Islet of Langerhans (tissue), 1 donor: ENCODE results near the gene ANKRD22.
"Not testable (repeated sequence)": the region's sequence is repeated elsewhere in the genome, so short reads cannot be mapped to it uniquely, and the experiment has no call there.

Experiments used
- FAIRE-seq: peaks from one replicate; lab custom pipeline; 2011; peaks lifted over from hg19 to GRCh38; lab: Jason Lieb, UNC

The ANKRD22 gene

DNA sequence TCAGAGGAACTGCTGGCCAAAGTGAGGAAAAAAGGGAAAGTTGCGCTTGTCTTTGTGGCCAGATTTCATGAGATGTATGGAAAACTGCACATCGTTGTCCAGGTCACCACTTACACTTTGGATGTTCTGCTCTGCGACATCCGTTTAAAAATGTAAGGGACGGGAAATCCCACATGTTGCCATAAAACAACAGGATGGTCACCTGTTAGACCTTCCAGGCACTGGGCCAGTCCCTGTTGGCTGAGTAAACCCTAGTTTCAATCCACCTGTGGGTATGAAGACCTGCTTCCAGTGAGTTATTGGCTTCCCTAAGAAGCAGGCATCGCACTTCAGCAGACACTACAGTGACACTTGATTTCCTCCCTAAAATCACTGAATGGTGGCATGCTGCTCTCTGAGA is 25.7 kb upstream of the ANKRD22 start:
- no peak for FAIRE-seq

DNA sequence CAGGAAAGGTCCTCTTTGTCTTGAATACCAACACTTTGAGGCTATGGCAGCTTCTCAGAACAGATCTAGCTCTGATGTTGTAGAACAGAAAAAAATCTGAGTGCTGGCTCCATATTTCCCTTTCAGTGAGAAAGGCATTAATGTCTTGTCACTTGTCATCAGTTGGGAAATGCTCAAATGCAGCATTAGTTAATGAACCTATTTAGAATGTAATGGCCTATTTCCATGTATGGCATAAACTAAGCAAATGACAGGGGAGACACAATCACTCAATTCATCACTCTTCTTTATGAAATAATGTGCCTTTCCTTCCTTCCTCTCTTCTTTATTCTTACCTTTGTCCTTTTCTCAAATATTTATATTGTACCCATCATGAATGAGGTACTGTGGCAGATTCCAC is 23.4 kb upstream of the ANKRD22 start:
- no peak for FAIRE-seq

DNA sequence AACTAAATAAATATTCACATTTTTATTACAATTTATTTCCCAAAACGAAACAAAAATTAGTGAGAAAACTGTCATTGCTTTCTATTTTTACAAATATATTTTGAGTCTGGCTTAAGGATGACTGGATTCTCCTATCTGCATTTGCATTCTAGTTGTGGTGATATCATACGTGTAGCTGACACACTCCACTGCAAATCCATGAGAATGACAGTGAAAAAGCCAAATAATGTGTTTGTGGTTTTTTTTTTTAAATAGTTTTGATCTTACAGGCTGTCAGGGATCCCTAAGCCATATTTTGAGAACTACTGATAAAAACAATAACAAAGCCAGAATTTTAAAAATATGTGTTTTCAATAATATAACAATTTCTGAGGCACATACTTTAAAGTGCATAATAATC is 22.6 kb upstream of the ANKRD22 start:
- no peak for FAIRE-seq

DNA sequence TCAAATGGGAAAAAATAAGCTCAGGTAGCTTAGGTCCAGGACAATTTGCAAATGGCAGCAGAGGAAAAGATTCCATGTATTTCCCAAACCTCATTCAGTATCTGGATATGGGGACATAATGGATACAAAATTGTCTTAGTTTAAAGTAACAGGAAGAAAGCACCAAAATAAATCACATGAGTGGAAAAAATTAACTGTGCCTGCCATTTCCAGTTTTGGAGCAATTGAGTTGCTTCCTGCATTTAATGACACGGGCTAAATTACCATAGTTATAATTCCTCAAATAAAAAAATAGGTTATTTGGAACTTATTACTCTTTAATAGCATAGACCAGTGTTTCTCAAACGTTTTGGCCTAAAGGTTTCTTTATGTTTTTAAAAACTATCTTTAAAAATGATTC is 22.1 kb upstream of the ANKRD22 start:
- FAIRE-seq: no peak

GRCh38 chr10:88870089-88870488 is 18.4 kb upstream of the ANKRD22 start:
- no peak for FAIRE-seq

DNA sequence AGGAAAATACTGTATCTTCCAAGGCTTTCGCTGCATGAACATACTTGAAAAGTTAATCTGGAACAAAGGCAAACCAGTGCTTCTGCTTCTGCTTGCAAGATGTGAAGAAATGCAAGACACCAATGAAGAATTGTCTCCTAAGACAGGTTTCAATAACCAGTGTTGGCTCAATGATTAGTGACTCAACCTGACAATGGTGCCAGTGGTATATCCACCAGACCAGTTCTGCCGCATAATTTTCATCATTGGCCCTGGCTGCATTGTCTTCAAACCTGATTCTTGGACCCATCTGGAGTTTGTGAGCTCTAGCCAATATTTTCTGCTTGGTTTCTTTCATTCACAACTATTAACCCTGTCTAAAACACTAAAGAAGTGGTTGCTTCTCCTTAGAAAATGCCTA is 14.8 kb upstream of the ANKRD22 start:
- FAIRE-seq: no peak

DNA sequence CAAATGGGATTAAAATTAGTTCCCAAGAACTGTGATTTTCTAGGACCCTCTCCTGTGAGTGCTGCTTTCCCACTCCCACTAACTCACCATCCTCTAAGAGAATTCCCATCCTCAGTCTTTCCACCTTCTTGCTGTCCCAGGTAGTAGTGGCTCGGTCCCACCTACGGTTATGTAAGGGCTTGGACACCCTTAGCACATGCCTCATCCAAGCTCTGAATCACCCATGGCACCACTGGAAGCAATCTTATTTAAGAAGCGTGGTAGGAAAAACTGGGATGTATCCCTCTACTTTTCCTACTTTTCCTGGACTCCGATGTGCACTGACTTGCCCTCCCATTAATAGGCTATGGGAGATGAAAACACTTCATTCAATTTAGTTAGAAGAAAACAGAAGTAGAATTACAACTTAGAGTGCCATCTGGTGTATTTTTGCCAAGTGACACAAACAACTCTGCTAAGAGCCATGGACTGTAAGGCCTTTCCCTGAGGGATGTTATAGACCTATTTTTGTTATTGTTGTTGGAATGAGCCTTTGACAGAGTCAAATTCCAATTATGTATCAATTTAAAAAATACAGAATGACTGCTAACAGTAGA is 13.7 kb upstream of the ANKRD22 start:
- FAIRE-seq: no peak

DNA sequence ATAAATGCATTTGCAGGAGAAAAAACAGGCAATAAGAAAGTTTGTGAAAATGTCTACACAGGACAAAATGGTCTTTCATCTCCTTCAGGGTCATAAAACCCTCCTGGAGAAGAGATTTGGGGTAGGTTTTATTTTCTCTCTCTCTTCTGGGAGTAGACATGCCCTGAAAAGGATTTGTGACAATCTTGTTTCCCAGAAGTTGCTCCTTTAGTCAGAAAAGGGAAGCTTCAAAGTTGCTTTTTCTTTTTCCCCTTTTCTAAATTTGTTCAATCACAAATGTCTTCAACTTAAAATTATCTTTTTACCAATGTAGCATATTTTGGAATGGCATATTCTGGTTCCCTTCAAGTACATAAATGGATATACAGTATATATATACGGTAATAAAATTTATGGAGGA is 9.4 kb upstream of the ANKRD22 start:
- no peak for FAIRE-seq

- no peak for FAIRE-seq
Measured at GRCh38 chr10:88858491-88858890, 6.8 kb upstream of the ANKRD22 start.

GRCh38 chr10:88857831-88858230 is 6.2 kb upstream of the ANKRD22 start:
- FAIRE-seq: no peak

DNA sequence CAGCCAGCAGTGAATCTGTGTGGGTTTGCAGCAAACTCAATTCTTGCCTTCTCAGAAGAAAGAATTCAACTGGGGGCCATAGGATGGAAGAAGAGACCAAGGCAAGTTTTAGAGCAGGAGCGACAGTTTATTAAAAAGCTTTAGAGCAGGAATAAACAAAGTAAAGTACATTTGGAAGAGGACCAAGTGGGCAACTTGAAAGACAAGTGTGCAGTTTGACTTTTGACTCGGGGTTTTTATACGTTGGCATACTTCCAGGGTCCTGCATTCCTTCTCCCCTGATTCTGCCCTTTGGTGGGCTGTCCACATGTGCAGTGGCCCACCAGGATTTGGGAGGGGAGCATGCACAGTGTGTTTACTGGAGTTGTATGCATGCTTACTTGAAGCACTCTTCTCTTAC is 3.0 kb upstream of the ANKRD22 start:
- FAIRE-seq: no peak

DNA sequence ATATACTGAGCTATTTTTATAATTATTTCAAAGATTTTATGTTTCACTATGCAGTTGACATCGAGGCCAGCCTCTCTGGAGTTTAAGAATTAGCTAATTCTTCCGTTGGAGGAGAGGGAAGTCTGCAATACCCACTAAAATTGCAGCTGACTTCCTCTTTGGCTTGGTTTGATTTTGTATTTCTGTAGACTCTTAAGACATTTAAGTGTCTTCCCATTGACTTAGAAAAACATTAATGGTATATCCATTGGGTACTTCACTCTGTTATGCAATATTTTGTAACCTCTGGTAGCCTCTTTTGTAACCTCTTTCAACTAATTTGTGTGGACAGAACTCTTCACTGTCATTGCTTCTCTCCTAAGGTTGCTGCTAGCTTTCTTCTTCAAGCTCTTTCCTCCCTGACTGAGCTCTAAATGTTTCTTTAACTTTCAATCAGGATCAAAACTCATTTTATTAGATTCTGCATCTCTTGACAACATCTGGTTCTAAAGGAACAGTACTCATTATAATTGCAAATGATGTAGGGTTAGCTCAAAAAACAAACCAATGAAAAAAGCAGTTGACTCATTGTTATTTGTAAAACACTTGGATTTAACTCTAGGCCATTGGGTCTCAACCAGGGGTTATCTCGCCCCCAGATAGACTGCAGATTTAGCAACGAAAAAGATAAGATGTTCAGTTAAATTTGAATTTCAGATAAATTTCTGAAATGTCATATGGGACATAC is 1.7 kb upstream of the ANKRD22 start:
- no peak for FAIRE-seq

DNA sequence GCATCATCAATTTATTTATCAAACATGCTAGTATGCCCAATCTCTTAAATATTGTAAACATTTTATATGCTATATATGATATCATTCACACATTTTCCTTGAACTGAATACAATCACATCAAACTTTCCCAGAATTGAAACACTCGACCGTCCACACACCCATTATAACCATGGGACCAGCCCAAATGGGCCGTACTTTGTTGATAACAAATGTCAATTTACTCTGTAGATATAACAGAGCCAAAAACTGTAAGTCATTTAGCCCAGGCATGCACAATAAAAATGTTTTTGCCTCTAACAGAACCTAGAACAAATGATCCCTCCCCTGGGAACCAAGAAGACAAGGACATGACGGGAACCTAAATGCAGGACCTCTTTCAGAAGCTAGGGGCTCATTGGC is 683 bp upstream of the ANKRD22 start:
- FAIRE-seq: no peak

DNA sequence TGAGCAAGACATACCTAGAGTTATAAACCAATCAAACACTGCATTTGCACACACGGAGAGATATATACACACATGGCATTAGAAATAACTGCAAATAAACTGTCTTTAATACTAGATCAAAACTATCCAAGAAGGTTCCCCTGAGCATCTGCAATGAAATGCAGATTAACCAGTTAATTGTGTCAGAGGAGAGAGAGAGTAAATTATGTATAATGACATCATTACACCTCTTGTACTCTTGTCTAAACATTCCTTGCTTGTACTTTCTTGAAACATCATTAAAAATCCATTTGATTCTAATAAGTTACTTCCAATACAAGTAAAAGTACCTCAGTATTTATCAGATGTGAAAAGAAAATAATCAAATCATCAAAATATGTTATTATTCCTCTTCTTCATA is 932 bp downstream of the ANKRD22 start:
- FAIRE-seq: no peak

DNA sequence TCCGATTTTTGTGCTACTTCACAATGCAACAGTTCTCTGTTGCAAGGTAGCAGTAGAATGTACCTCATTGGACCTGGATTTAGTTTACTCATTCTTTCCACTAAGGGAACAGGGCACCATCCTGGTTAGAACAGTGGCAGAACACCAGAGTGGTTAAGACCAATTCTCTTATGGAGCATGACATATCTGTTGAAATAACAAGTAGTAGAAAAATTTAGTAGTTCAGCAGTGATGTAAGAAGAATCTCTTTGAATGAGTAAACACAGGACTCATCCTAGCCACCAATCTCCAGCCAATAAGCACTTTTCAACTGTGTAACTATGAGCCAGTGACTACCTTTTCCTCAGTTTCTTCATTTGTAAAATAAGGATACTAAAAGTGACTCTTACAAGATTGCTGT is 2.4 kb downstream of the ANKRD22 start:
- FAIRE-seq: no peak

- FAIRE-seq: peak; percentile 71
Measured at GRCh38 chr10:88848499-88848898, 3.1 kb downstream of the ANKRD22 start.

GRCh38 chr10:88843171-88843570 is 8.5 kb downstream of the ANKRD22 start:
- no peak for FAIRE-seq

DNA sequence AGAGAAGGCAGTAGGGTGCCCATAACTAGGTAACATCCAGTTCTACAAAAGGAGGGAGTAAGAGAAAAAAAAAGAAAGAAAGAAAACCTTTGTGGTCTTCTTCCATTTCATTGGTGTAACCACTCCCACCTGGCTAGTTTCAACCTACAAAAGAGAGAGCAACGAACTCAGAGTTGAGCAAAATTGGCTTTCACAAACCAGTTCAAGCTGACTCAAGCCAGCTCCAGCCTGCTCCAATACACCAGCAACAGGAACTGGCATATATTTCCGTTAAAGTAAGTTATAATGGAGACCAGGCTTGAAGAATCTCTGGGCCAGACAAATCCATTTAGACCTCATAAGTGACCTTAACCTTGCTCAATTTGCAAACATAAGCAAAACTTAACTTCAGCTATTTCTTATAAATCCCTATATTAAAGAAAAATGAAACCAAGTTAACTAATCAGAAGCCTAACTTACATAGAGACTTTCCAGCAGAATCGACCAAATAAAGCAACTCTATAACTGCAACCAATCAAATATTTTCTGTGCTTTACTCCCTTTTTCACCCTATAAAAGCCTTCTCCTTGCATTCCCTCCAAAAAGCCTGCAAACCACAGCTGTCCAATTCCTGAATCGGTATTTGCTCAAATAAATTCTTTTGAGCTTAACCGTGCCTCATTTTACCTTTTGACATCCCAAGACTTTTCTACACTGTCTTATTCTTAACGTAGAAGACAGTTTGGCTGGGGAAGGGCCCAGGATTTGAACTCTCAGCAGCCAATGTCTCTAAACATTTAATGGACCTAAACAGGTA is 10.1 kb downstream of the ANKRD22 start:
- FAIRE-seq: no peak

DNA sequence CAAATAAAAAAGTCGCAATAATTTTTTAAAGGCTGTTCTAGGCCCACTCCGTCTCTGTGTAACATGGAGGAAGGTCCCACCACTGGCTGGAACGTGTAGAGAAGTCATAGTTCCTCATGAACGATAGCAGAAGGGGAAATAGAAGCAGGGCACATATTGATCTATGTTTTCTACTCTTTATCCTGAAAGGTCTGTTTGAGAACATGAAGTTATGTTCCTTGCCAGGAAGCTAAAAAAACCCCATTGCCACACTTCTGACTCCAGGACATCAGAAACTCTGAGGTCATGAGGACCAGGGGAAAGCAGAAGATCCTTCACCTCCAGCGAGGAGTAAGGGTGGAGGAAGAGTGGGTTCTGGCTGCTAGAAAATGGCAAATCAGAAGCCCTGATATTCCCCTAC is 10.8 kb downstream of the ANKRD22 start:
- no peak for FAIRE-seq

- FAIRE-seq: peak; percentile 17
Measured at GRCh38 chr10:88840104-88840503, 11.5 kb downstream of the ANKRD22 start.

DNA sequence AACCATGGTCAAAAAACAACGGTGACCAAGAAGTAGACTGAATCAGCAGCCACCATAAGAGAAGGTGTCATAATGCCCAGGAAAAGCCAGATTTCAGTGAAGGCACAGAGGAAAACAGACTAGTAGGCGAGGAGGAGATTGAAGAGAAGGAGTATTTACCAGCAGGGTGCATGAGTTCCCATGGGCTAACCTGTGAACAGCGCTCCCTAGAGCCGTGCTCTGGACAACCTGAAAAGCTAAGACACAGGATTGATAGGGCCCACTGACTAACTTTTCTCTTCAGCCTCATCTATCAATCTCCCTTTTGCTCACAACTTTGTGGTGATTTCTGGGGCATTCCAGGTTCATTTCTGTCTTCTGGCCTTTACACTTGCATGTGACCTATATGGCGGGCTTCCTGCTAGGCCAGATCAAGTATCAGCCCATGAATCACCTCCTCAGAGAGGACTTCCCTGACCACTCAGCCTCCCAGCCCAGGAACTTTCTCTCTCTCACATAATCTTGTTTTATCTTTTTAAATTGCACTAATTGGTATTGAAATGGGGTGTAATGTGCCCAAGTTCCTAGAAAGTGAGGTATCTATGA is 12.8 kb downstream of the ANKRD22 start:
- FAIRE-seq: no peak

- not testable (repeated sequence) for FAIRE-seq
Measured at GRCh38 chr10:88837632-88838031, 14.0 kb downstream of the ANKRD22 start.

GRCh38 chr10:88835910-88836221 is 15.8 kb downstream of the ANKRD22 start:
- no peak for FAIRE-seq
